GM12878 (cell line): ENCODE results near the gene FOXP1. TPM values are rescaled to one million over a fixed set of nuclear protein-coding genes. Genes with fewer than 3 reads are reported as not detected.

Experiments
- ATAC-seq: fragments of 200-7000 bp; cut with Tn5 transposase; 3 replicates; pipeline ENCODE4 v1.9.1; 2020; ENCODE audit warnings: mild to moderate bottlenecking, moderate library complexity
- BruUV-seq: library from RNA; stranded (reverse); fragments of 400-500 nt; replicated peaks from 2 replicates; lab custom pipeline; 2021; lab: Mats Ljungman, UMichigan
- CTCF ChIA-PET: fragments of 300-600 bp; sonication (Branson Sonifier 250); formaldehyde crosslinking; extraction: SDS; loops from one replicate; lab custom pipeline; 2021; ENCODE audit warnings: inconsistent platforms; lab: Yijun Ruan, JAX
- POLR2A ChIA-PET: fragments of 350-600 bp; formaldehyde crosslinking; extraction: SDS; loops from one replicate; lab custom pipeline; 2021; ENCODE audit warnings: inconsistent platforms; lab: Charles Lee
- RAD21 ChIA-PET: fragments of 300-600 bp; sonication (Branson Sonifier 250); formaldehyde crosslinking; loops from one replicate; lab custom pipeline; 2023; ENCODE audit warnings: antibody characterized with exemption; ENCODE audit not compliant: unreplicated experiment; lab: Charles Lee
- SMC1A ChIA-PET: fragments of 300-600 bp; sonication (Branson Sonifier 250); formaldehyde crosslinking; loops from one replicate; lab custom pipeline; 2023; ENCODE audit not compliant: unreplicated experiment, uncharacterized antibody; lab: Charles Lee
- DNase-seq: peaks from one replicate; pipeline ENCODE4 v3.0.0-alpha.2; 2011; ENCODE audit warnings: low read depth, low spot score
- FAIRE-seq: peaks from 3 replicates; lab custom pipeline; 2011; peaks lifted over from hg19 to GRCh38; lab: Jason Lieb, UNC
- H2AFZ ChIP-seq: 2 replicates; pipeline ENCODE4 v1.6.0; 2011; ENCODE audit warnings: low read depth, low read length, control low read depth; ENCODE audit not compliant: control insufficient read depth
- H3K27ac ChIP-seq: 2 replicates; pipeline ENCODE4 v1.5.1; 2011; ENCODE audit warnings: control low read depth; ENCODE audit not compliant: control insufficient read depth, insufficient read depth
- H3K27me3 ChIP-seq, 2 experiments: replicated peaks in 1 of 2; 2 replicates each; pipeline versions ENCODE4 v1.6.0 to v1.6.1; 2011; ENCODE audit warnings: low read length in 1 of 2; ENCODE audit not compliant: control insufficient read depth in 2 of 2, insufficient read depth in 2 of 2
- H3K36me3 ChIP-seq, 2 experiments: 2 replicates each; pipeline ENCODE4 v1.5.1; 2011; ENCODE audit warnings: low read length in 1 of 2; ENCODE audit not compliant: control insufficient read depth in 2 of 2, insufficient read depth in 2 of 2
- H3K4me1 ChIP-seq: 2 replicates; pipeline ENCODE4 v1.6.1; 2011; ENCODE audit warnings: mild to moderate bottlenecking, low read length, moderate library complexity, mixed read lengths; ENCODE audit not compliant: control insufficient read depth, insufficient read depth
- H3K4me2 ChIP-seq: 2 replicates; pipeline ENCODE4 v1.6.0; 2011; ENCODE audit warnings: control low read depth; ENCODE audit not compliant: control insufficient read depth, insufficient read depth
- H3K4me3 ChIP-seq: fragments of 200-600 bp; sonication (generic); 2 replicates; pipeline ENCODE4 v1.5.1; 2016
- H3K79me2 ChIP-seq: 2 replicates; pipeline ENCODE4 v1.6.0; 2011; ENCODE audit warnings: low read length; ENCODE audit not compliant: control insufficient read depth, insufficient read depth
- H3K9ac ChIP-seq: 2 replicates; pipeline ENCODE4 v1.8.0; 2011; ENCODE audit warnings: low read length, control low read depth, mixed read lengths; ENCODE audit not compliant: control insufficient read depth, insufficient read depth
- H3K9me3 ChIP-seq: replicated peaks from 3 replicates; pipeline ENCODE4 v1.5.1; 2011; ENCODE audit warnings: mild to moderate bottlenecking, low read length; ENCODE audit not compliant: control insufficient read depth, insufficient read depth
- H4K20me1 ChIP-seq: 2 replicates; pipeline ENCODE4 v1.6.0; 2011; ENCODE audit not compliant: control insufficient read depth, insufficient read depth
- BHLHE40 ChIP-seq, 2 experiments: fragments of 450-650 bp in 1 of 2; IDR thresholded peaks; 2 replicates each; pipeline ENCODE4 v1.6.1; 2011 to 2017; ENCODE audit warnings: low read depth in 2 of 2, borderline replicate concordance in 1 of 2, improper control_type of control experiment in 1 of 2, low read length in 1 of 2, mild to moderate bottlenecking in 1 of 2
- HCFC1 ChIP-seq: fragments of 150-350 bp; IDR thresholded peaks from 2 replicates; pipeline ENCODE4 v1.6.1; 2014; ENCODE audit warnings: low read length
- LARP7 ChIP-seq: fragments of 450-650 bp; IDR thresholded peaks from 2 replicates; pipeline ENCODE4 v1.6.1; 2017; ENCODE audit warnings: mild to moderate bottlenecking
- PAX8 ChIP-seq: fragments of 450-650 bp; IDR thresholded peaks from 2 replicates; pipeline ENCODE4 v1.6.1; 2017; ENCODE audit warnings: mild to moderate bottlenecking, moderate library complexity
- POU2F2 ChIP-seq: IDR thresholded peaks from 3 replicates; pipeline ENCODE4 v1.6.1; 2011; ENCODE audit warnings: low read depth, mild to moderate bottlenecking, low read length, borderline replicate concordance
- SP1 ChIP-seq: IDR thresholded peaks from one replicate; pipeline ENCODE4 v1.6.1; 2011; ENCODE audit warnings: low read depth, low read length
- WGBS: methylation state at CpG from one replicate; pipeline ENCODE4 v1.1.6; 2016; ENCODE audit warnings: low lambda C conversion rate; ENCODE audit not compliant: insufficient replicate concordance, insufficient coverage; ENCODE audit errors: missing lambda C conversion rate; 5-methylcytosine and 5-hydroxymethylcytosine counted together
- in situ Hi-C: fragments of 300-500 bp; cut with MboI; formaldehyde crosslinking; loops from 9 replicates; pipeline ENCODE4 v1.14.3; 2018; ENCODE audit warnings: mixed read lengths
- intact Hi-C: fragments of 100-400 bp; cut with micrococcal nuclease; formaldehyde crosslinking; loops from one replicate; pipeline ENCODE4 v1.14.2; 2022; ENCODE audit not compliant: unreplicated experiment
- polyA plus RNA-seq, 11 experiments: library from polyadenylated mRNA; depleted of rRNA in 4 of 11; unstranded in 6 of 11; stranded (reverse) in 5 of 11; fragments of >200 nt; fragmentation: Nextera tagmentation in 4 of 11; fragmentation: Illumina TruSeq in 1 of 11; extraction: Ambion mirVana in 4 of 11; extraction: Trizol in 1 of 11; gene quantifications; 1 replicate in 1 of 11; 2 replicates in 10 of 11; pipeline versions ENCODE4 v1.2.1 to v1.2.3, GENCODE V29; 2011 to 2016; ENCODE audit warnings: inconsistent platforms in 2 of 11, missing spikeins in 2 of 11, low read depth in 1 of 11
- total RNA-seq, 4 experiments: library from RNA; depleted of rRNA in 3 of 4; stranded (reverse); fragments of >200 nt in 3 of 4; fragmentation: Illumina TruSeq in 1 of 4; extraction: Trizol in 1 of 4; gene quantifications; 2 replicates each; pipeline versions ENCODE4 v1.2.1 to v1.2.3, GENCODE V29; 2013 to 2021
- TF ChIP-seq, protein P1 (sequence below): IDR thresholded peaks from 2 replicates; pipeline ENCODE4 v1.6.1; 2012; ENCODE audit warnings: low read length, inconsistent platforms

The FOXP1 gene
- total and polyA plus RNA-seq, 10 of the 15 experiments (the other 5 are each of a cell fraction or from before 2014, with no cell fraction given): 0.05 to 1.6 (median 0.20) TPM; not detected in 1

DNA sequence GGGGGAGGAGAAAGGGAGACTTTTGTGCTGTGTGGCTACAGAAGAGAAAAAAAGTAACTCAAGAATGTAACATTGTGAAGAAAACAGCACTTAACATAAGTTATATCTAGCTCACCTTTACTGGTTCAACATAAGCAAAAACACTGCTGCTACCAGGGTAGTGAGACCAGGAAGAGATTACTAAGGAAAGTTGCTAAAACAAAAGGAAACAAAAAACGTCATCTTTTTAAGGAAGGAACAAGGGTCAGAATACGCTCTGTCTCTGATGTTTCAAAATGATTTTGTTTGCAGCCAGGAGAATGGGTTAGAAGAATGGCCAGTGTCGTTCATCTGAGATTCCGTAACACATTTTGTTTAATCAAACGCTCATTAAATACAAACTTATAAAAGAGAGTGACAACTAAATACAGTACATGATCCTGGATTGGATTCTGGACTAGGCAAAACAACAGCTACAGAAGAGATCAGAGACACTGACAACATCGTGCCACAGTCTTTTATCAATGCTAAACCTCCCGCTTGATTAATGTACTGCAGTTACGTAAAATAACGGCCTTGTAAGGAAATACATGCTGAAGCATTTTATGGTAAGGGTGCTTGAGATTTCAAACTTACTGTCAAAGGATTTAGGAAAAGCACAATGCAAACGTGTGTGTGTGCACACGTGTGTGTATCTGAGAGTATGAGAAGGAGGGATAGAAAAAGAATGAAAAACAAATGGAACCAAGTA lies 67.7 kb downstream of the FOXP1 start:
- 45% methylated on average over 11 of the region's 11 CpGs for WGBS
- ATAC-seq: no peak
- no peak overlapping the region for H3K4me2 ChIP-seq
- no peak overlapping the region for H2AFZ ChIP-seq
- ChIA-PET POLR2A (interaction anchor here (0.7 kb wide), 1 partner anchor 46 kb away, joined by 4 read pairs; no protein-coding TSS in a partner anchor), CTCF (interaction anchor here (0.7 kb wide), 1 partner anchor 378 kb away, joined by 3 read pairs; no protein-coding TSS in a partner anchor), SMC1A (interaction anchor here (0.6 to 1.0 kb wide), 2 partner anchors 202 to 706 kb away, joined by 3 read pairs; no protein-coding TSS in a partner anchor), RAD21 (no interaction called here)
- no peak for FAIRE-seq
- DNase-seq: no peak
- TF ChIP-seq HCFC1 (no peak), POU2F2 (no peak), BHLHE40 (IDR thresholded peaks at IDR 0.05; ENCODE audit: borderline replicate concordance in 1 of 2, low read depth in 2 of 2, low read length in 1 of 2) (no peak), SP1 (no peak), LARP7 (no peak), PAX8 (no peak)
- TF ChIP-seq, protein P1, sequence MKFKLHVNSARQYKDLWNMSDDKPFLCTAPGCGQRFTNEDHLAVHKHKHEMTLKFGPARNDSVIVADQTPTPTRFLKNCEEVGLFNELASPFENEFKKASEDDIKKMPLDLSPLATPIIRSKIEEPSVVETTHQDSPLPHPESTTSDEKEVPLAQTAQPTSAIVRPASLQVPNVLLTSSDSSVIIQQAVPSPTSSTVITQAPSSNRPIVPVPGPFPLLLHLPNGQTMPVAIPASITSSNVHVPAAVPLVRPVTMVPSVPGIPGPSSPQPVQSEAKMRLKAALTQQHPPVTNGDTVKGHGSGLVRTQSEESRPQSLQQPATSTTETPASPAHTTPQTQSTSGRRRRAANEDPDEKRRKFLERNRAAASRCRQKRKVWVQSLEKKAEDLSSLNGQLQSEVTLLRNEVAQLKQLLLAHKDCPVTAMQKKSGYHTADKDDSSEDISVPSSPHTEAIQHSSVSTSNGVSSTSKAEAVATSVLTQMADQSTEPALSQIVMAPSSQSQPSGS: no peak
- in situ Hi-C loops: no loop called here
- intact Hi-C loops: no loop called here
- no peak overlapping the region for H3K9ac ChIP-seq
- H3K9me3 ChIP-seq: no peaks in the 10 kb centered on the region
- H3K4me3 ChIP-seq: no peak overlapping the region
- no TSS peak for BruUV-seq
- H3K4me1 ChIP-seq: no peaks in the 10 kb centered on the region
- no peaks in the 10 kb centered on the region for H3K79me2 ChIP-seq
- no peaks in the 10 kb centered on the region for H4K20me1 ChIP-seq
- no peak overlapping the region for H3K27ac ChIP-seq
- no peaks in the 10 kb centered on the region for H3K36me3 ChIP-seq
- no peaks in the 10 kb centered on the region; a peak in 1 of 4 replicates for H3K27me3 ChIP-seq
